Neural cell (in vitro differentiated cells): ENCODE results near the gene OLIG1. TPM values are rescaled to one million over a fixed set of nuclear protein-coding genes. Genes with fewer than 3 reads are reported as not detected.

Experiments
- H2AFZ ChIP-seq: fragments of 200-600, 300-800 bp; sonication (generic), shearing (Covaris generic); 2 replicates; pipeline ENCODE4 v1.6.0; 2014; ENCODE audit warnings: low read depth, mild to moderate bottlenecking, antibody characterized with exemption, low read length, moderate library complexity
- H3F3A ChIP-seq: fragments of 200-600 bp; shearing (Covaris generic); 2 replicates; pipeline ENCODE4 v1.6.1; 2016; ENCODE audit warnings: mild to moderate bottlenecking, moderate library complexity, mixed read lengths, antibody characterized with exemption, low read length; ENCODE audit not compliant: insufficient read depth, poor library complexity, severe bottlenecking
- H3K27ac ChIP-seq: fragments of 200-600, 300-800 bp; sonication (generic), shearing (Covaris generic); 2 replicates; pipeline ENCODE4 v1.5.1; 2014; ENCODE audit warnings: mild to moderate bottlenecking, low read length, moderate library complexity
- H3K27me3 ChIP-seq: fragments of 300-800, 200-600 bp; sonication (generic), shearing (Covaris generic); 2 replicates; pipeline ENCODE4 v1.6.0; 2014; ENCODE audit warnings: mild to moderate bottlenecking, low read depth, low read length, moderate library complexity; ENCODE audit not compliant: insufficient read depth
- H3K36me3 ChIP-seq: fragments of 300-800, 200-600 bp; sonication (generic), shearing (Covaris generic); 2 replicates; pipeline ENCODE4 v1.5.1; 2014; ENCODE audit warnings: mild to moderate bottlenecking, antibody characterized with exemption, low read length, moderate library complexity; ENCODE audit not compliant: insufficient read depth
- H3K4me2 ChIP-seq: fragments of 300-800, 200-600 bp; sonication (generic), shearing (Covaris generic); 2 replicates; pipeline ENCODE4 v1.6.0; 2014; ENCODE audit warnings: mild to moderate bottlenecking, low read length
- H3K4me3 ChIP-seq: fragments of 300-800, 200-600 bp; sonication (generic), shearing (Covaris generic); 2 replicates; pipeline ENCODE4 v1.5.1; 2014; ENCODE audit warnings: mild to moderate bottlenecking, low read length, moderate library complexity
- H3K79me2 ChIP-seq: fragments of 200-600 bp; shearing (Covaris generic); replicated peaks from 2 replicates; pipeline ENCODE4 v1.6.0; 2014; ENCODE audit warnings: mild to moderate bottlenecking, low read length, moderate library complexity; ENCODE audit not compliant: insufficient read depth
- H3K9ac ChIP-seq: fragments of 300-800, 200-600 bp; sonication (generic), shearing (Covaris generic); 2 replicates; pipeline ENCODE4 v1.6.1; 2016; ENCODE audit warnings: mild to moderate bottlenecking, low read length, mixed read lengths
- H3K9me2 ChIP-seq: fragments of 200-600 bp; shearing (Covaris generic); 2 replicates; pipeline ENCODE4 v1.6.1; 2016; ENCODE audit warnings: mild to moderate bottlenecking, low read length, mixed read lengths; ENCODE audit not compliant: insufficient read depth
- H3K9me3 ChIP-seq: fragments of 200-600, 300-800 bp; sonication (generic), shearing (Covaris generic); 2 replicates; pipeline ENCODE4 v1.6.1; 2016; ENCODE audit warnings: mild to moderate bottlenecking, mixed run types, low read length, moderate library complexity, mixed read lengths
- H4K20me1 ChIP-seq: fragments of 200-600 bp; shearing (Covaris generic); 2 replicates; pipeline ENCODE4 v1.6.1; 2016; ENCODE audit warnings: mild to moderate bottlenecking, mixed run types; ENCODE audit not compliant: insufficient read depth
- CTCF ChIP-seq: fragments of 450-650 bp; IDR thresholded peaks from 2 replicates; pipeline ENCODE4 v1.5.1; 2014; ENCODE audit warnings: antibody characterized with exemption, mild to moderate bottlenecking, moderate library complexity; ENCODE audit not compliant: poor library complexity, severe bottlenecking
- EP300 ChIP-seq: fragments of 450-650 bp; conservative IDR thresholded peaks from 2 replicates; pipeline ENCODE4 v1.6.1; 2014; ENCODE audit warnings: antibody characterized with exemption, mild to moderate bottlenecking, moderate library complexity; ENCODE audit not compliant: poor library complexity, severe bottlenecking
- EZH2 ChIP-seq: fragments of 200-600, 300-800 bp; shearing (Covaris generic), sonication (generic); IDR thresholded peaks from 2 replicates; pipeline ENCODE4 v1.6.1; 2014; ENCODE audit warnings: antibody characterized with exemption, low read length, borderline replicate concordance, mild to moderate bottlenecking; ENCODE audit not compliant: insufficient read depth, poor library complexity, severe bottlenecking
- MXI1 ChIP-seq: fragments of 450-650 bp; conservative IDR thresholded peaks from 2 replicates; pipeline ENCODE4 v1.6.1; 2014; ENCODE audit warnings: antibody characterized with exemption, mild to moderate bottlenecking; ENCODE audit not compliant: poor library complexity, severe bottlenecking
- POLR2AphosphoS5 ChIP-seq: IDR thresholded peaks from 2 replicates; pipeline ENCODE4 v1.6.1; 2012
- RAD21 ChIP-seq: fragments of 450-650 bp; conservative IDR thresholded peaks from 2 replicates; pipeline ENCODE4 v1.6.1; 2014; ENCODE audit warnings: antibody characterized with exemption, mild to moderate bottlenecking, moderate library complexity
- REST ChIP-seq: IDR thresholded peaks from 2 replicates; pipeline ENCODE4 v1.6.1; 2012; ENCODE audit warnings: borderline replicate concordance
- SMC3 ChIP-seq: fragments of 450-650 bp; conservative IDR thresholded peaks from 2 replicates; pipeline ENCODE4 v1.6.1; 2014; ENCODE audit warnings: antibody characterized with exemption, mild to moderate bottlenecking, moderate library complexity; ENCODE audit not compliant: poor library complexity
- TAF1 ChIP-seq: IDR thresholded peaks from 2 replicates; pipeline ENCODE4 v1.6.1; 2012; ENCODE audit warnings: low read depth
- polyA plus RNA-seq: library from polyadenylated mRNA; depleted of rRNA; stranded (reverse); fragments of >200 nt; gene quantifications from 2 replicates; pipeline ENCODE4 v1.2.3, GENCODE V29; 2014

The OLIG1 gene
- polyA plus RNA-seq, 1 donor from 2014 or later: 1.4 TPM

- Histone ChIP-seq H3K36me3 (no peaks in the 10 kb centered on the region), H3K9me3 (no peaks in the 10 kb centered on the region), H4K20me1 (no peaks in the 10 kb centered on the region), H3K4me2 (no peak overlapping the region), H3K9ac (no peak overlapping the region), H3K27ac (no peak overlapping the region), H2AFZ (no peak overlapping the region), H3F3A (no peaks in the 10 kb centered on the region), H3K27me3 (peaks cover 3% of the 10 kb centered on the region), H3K9me2 (no peaks in the 10 kb centered on the region), H3K4me3 (no peak overlapping the region), H3K79me2 (no peaks in the 10 kb centered on the region)
- TF ChIP-seq REST: no peak
- no peak for TF ChIP-seq EP300
- no peak for TF ChIP-seq SMC3
- no peak for TF ChIP-seq POLR2AphosphoS5
- no peak for TF ChIP-seq TAF1
- TF ChIP-seq CTCF: no peak
- no peak for TF ChIP-seq RAD21
- no peak for TF ChIP-seq EZH2
- TF ChIP-seq MXI1: no peak
Measured at GRCh38 chr21:33047231-33047630, 22.7 kb upstream of the OLIG1 start.

- H3K27me3 ChIP-seq: peaks cover 3% of the 10 kb centered on the region
- H4K20me1 ChIP-seq: no peaks in the 10 kb centered on the region
- H3K36me3 ChIP-seq: no peaks in the 10 kb centered on the region
- no peak overlapping the region for H3K27ac ChIP-seq
- no peaks in the 10 kb centered on the region for H3K9me3 ChIP-seq
- no peak overlapping the region for H3K9ac ChIP-seq
- no peak overlapping the region for H3K4me2 ChIP-seq
- no peaks in the 10 kb centered on the region for H3K79me2 ChIP-seq
- no peak overlapping the region for H3K4me3 ChIP-seq
- H3F3A ChIP-seq: no peaks in the 10 kb centered on the region
- TF ChIP-seq POLR2AphosphoS5: no peak
- no peak for TF ChIP-seq RAD21
- TF ChIP-seq SMC3: no peak
- no peak for TF ChIP-seq MXI1
- TF ChIP-seq EZH2: no peak
- TF ChIP-seq EP300: no peak
- no peak for TF ChIP-seq CTCF
- no peak for TF ChIP-seq TAF1
- no peak for TF ChIP-seq REST
- H2AFZ ChIP-seq: no peak overlapping the region
- H3K9me2 ChIP-seq: no peaks in the 10 kb centered on the region
Measured at GRCh38 chr21:33051925-33052324, 18.0 kb upstream of the OLIG1 start.
